HepG2 (cell line): ENCODE results near the gene MOG. TPM values are rescaled to one million over a fixed set of nuclear protein-coding genes. Genes with fewer than 3 reads are reported as not detected.

Experiments used
- AGO1 ChIP-seq: fragments of 200-400 bp; formaldehyde crosslinking; IDR thresholded peaks from 2 replicates; pipeline ENCODE4 v1.6.1; 2017; ENCODE audit warnings: mild to moderate bottlenecking, low read depth, low read length, moderate library complexity; ENCODE audit not compliant: poor library complexity, severe bottlenecking
- ARNT2 ChIP-seq: sonication (generic); formaldehyde crosslinking; IDR thresholded peaks from 2 replicates; pipeline ENCODE4 v1.8.0; 2022; ENCODE audit warnings: mild to moderate bottlenecking, low read depth, missing genetic modification reagents, moderate library complexity
- CBFB ChIP-seq: sonication (generic); formaldehyde crosslinking; IDR thresholded peaks from 2 replicates; pipeline ENCODE4 v1.4.0; 2020; ENCODE audit warnings: missing genetic modification reagents
- CHD2 ChIP-seq: IDR thresholded peaks from 2 replicates; pipeline ENCODE4 v1.6.1; 2011; ENCODE audit warnings: low read depth, low read length, improper control_type of control experiment
- CREB1 ChIP-seq, 2 experiments: fragments of 450-650 bp in 1 of 2; IDR thresholded peaks; 2 replicates each; pipeline ENCODE4 v1.6.1; 2016 to 2017; ENCODE audit warnings: control low read depth in 1 of 2, mild to moderate bottlenecking in 1 of 2, missing compliant biosample characterization in 1 of 2, missing genetic modification characterization in 1 of 2
- FOSL1 ChIP-seq: sonication (generic); formaldehyde crosslinking; IDR thresholded peaks from 2 replicates; pipeline ENCODE4 v1.9.0; 2021; ENCODE audit warnings: missing genetic modification reagents, borderline replicate concordance
- FOXA3 ChIP-seq: IDR thresholded peaks from 2 replicates; pipeline ENCODE4 v1.6.1; 2016; ENCODE audit warnings: missing genetic modification reagents, missing compliant biosample characterization
- GATA4 ChIP-seq: sonication (generic); IDR thresholded peaks from 2 replicates; pipeline ENCODE4 v1.6.1; 2016; ENCODE audit warnings: antibody characterized with exemption, low read depth, borderline replicate concordance
- HNRNPUL1 ChIP-seq: fragments of 200-400 bp; formaldehyde crosslinking; IDR thresholded peaks from 2 replicates; pipeline ENCODE4 v1.6.1; 2017; ENCODE audit warnings: low read depth, mild to moderate bottlenecking, low read length, moderate library complexity
- HOXA7 ChIP-seq: sonication (generic); formaldehyde crosslinking; IDR thresholded peaks from 2 replicates; pipeline ENCODE4 v1.8.1; 2022; ENCODE audit warnings: mild to moderate bottlenecking, missing genetic modification reagents, moderate library complexity
- IRX3 ChIP-seq: sonication (generic); formaldehyde crosslinking; IDR thresholded peaks from 2 replicates; pipeline ENCODE4 v1.8.1; 2023; ENCODE audit warnings: mild to moderate bottlenecking, low read depth, missing genetic modification reagents, borderline replicate concordance
- NONO ChIP-seq, 2 experiments: fragments of 450-650 bp in 1 of 2; sonication (generic) in 1 of 2; formaldehyde crosslinking in 1 of 2; IDR thresholded peaks in 1 of 2; conservative IDR thresholded peaks in 1 of 2; 2 replicates each; pipeline versions ENCODE4 v1.6.1 to v1.8.0; 2017 to 2022; ENCODE audit warnings: mild to moderate bottlenecking in 1 of 2, missing genetic modification reagents in 1 of 2, moderate library complexity in 1 of 2
- NR1H2 ChIP-seq: sonication (generic); formaldehyde crosslinking; IDR thresholded peaks from 2 replicates; pipeline ENCODE4 v1.8.1; 2022; ENCODE audit warnings: low read depth, missing genetic modification reagents, borderline replicate concordance
- PITX1 ChIP-seq: sonication (generic); formaldehyde crosslinking; IDR thresholded peaks from 2 replicates; pipeline ENCODE4 v1.5.1; 2020; ENCODE audit warnings: mild to moderate bottlenecking, missing genetic modification reagents
- RXRA ChIP-seq: sonication (generic); formaldehyde crosslinking; IDR thresholded peaks from 2 replicates; pipeline ENCODE4 v1.5.1; 2020; ENCODE audit warnings: missing genetic modification reagents
- RXRB ChIP-seq: IDR thresholded peaks from 2 replicates; pipeline ENCODE4 v1.6.1; 2016; ENCODE audit warnings: borderline replicate concordance, missing genetic modification reagents, missing compliant biosample characterization
- SATB2 ChIP-seq: sonication (generic); formaldehyde crosslinking; IDR thresholded peaks from 2 replicates; pipeline ENCODE4 v1.5.0; 2020; ENCODE audit warnings: missing genetic modification reagents
- SP5 ChIP-seq: IDR thresholded peaks from 2 replicates; pipeline ENCODE4 v1.6.1; 2016; ENCODE audit warnings: low read depth, borderline replicate concordance
- ZKSCAN5 ChIP-seq: sonication (generic); formaldehyde crosslinking; IDR thresholded peaks from 2 replicates; pipeline ENCODE4 v1.5.1; 2020; ENCODE audit warnings: mild to moderate bottlenecking, missing genetic modification reagents
- ZMYM2 ChIP-seq: sonication (generic); formaldehyde crosslinking; IDR thresholded peaks from 2 replicates; pipeline ENCODE4 v1.8.0; 2022; ENCODE audit warnings: mild to moderate bottlenecking, missing genetic modification reagents
- ZNF543 ChIP-seq: sonication (generic); formaldehyde crosslinking; IDR thresholded peaks from 2 replicates; pipeline ENCODE4 v1.4.0; 2020; ENCODE audit warnings: mild to moderate bottlenecking, missing genetic modification reagents
- ZNF589 ChIP-seq: sonication (generic); formaldehyde crosslinking; conservative IDR thresholded peaks from 2 replicates; pipeline ENCODE4 v1.8.0; 2022; ENCODE audit warnings: mild to moderate bottlenecking, moderate library complexity, missing genetic modification reagents
- ZNF720 ChIP-seq: sonication (generic); formaldehyde crosslinking; IDR thresholded peaks from 2 replicates; pipeline ENCODE4 v1.4.0; 2020; ENCODE audit warnings: missing genetic modification reagents
- polyA plus RNA-seq, 8 experiments: library from polyadenylated mRNA; depleted of rRNA in 3 of 8; stranded (reverse) in 7 of 8; unstranded in 1 of 8; fragments of >200 nt; fragmentation: Illumina TruSeq in 4 of 8; extraction: Trizol in 4 of 8; gene quantifications; 2 replicates each; pipeline versions ENCODE4 v1.2.1 to v1.2.3, GENCODE V29; 2011 to 2016; ENCODE audit warnings: low read depth in 4 of 8, missing spikeins in 1 of 8, mixed read lengths in 1 of 8; ENCODE audit not compliant: insufficient read depth in 1 of 8
- total RNA-seq, 5 experiments: library from RNA; depleted of rRNA; stranded (reverse); fragments of >200 nt; fragmentation: Illumina TruSeq; extraction: Trizol; gene quantifications; 2 replicates each; pipeline ENCODE4 v1.2.3, GENCODE V29; 2016; ENCODE audit warnings: low read depth in 1 of 5
- TF ChIP-seq, protein P1 (sequence below): sonication (generic); formaldehyde crosslinking; conservative IDR thresholded peaks from 2 replicates; pipeline ENCODE4 v1.8.1; 2023; ENCODE audit warnings: missing genetic modification reagents
- TF ChIP-seq, protein P2 (sequence below): sonication (generic); formaldehyde crosslinking; IDR thresholded peaks from 2 replicates; pipeline ENCODE4 v1.4.0; 2020; ENCODE audit warnings: missing genetic modification reagents, mild to moderate bottlenecking, borderline replicate concordance

Gene MOG
- total and polyA plus RNA-seq, 2 of the 13 experiments (the other 11 are each of a cell fraction or from before 2014, with no cell fraction given), result not detected

DNA sequence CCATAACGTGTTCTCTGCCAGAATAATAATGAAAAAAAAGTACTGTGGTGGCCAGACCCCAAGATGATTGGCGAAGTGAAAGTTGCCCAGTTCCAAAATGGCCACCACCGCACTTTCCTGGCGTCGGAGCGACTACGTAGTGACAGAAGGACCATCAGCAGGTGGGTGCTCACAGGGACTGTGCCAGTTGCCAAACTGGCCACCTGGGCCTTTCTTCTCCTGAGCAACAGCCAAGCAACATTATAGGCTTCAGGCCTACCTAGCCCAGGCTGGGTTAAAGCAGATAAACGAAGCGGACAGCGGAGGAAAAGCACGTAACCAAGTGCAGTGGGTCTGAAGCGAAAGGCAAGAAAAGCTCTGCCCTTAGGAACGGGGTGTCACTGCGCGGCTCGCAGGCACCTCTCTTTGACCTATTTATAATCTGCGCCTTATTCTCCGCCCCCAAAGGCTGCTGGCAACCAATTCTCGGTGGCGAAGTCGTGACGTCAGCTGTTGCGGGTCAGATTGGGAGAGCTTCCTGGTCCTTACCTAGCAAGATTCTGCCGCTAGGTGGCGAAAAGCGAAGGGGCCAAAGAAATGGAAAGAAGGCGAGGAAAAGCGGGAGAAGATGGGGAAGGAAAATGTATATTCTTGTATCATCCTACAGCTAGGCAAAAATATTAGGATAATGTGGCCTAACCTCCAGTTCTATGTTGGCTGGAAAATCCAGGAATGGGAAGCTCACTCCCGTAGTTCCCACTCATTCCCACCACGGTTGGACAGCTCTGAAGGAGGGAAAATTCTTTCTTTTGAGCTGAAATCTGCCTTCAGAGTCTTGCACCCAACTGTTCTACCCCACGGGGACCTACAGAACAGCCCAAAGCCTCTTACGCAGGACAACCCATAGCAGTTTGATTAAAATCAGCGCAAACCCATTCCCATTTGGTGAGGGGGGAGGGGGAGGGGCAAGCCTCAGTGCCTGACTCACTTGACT is 6.9 kb upstream of the MOG start (continued):
- TF ChIP-seq IRX3 (CRISPR knock-in tag) (0 out of 2 replicates have a peak, but pooled peaks have one; percentile 40), PITX1 (CRISPR knock-in tag) (no peak), FOSL1 (CRISPR knock-in tag) (no peak), GATA4 (no peak), ARNT2 (CRISPR knock-in tag) (no peak), RXRA (CRISPR knock-in tag) (0 out of 2 replicates have a peak, but pooled peaks have one; percentile 33), HNRNPUL1 (no peak), RXRB (CRISPR knock-in tag) (no peak), ZNF543 (CRISPR knock-in tag) (no peak), ZKSCAN5 (no peak), SATB2 (CRISPR knock-in tag) (no peak), AGO1 (no peak), NR1H2 (CRISPR knock-in tag) (no peak), CREB1 (IDR thresholded peaks at IDR 0.05) (peak; percentile 99), CREB1 (CRISPR knock-in tag; IDR thresholded peaks at IDR 0.05) (peak; percentile 99), CHD2 (no peak), ZNF720 (CRISPR knock-in tag) (no peak), NONO (IDR thresholded peaks at IDR 0.05) (no peak), NONO (CRISPR knock-in tag; conservative IDR thresholded peaks at IDR 0.05) (no peak), SP5 (no peak), FOXA3 (CRISPR knock-in tag) (no peak; the same call in 1 of the 2 replicates), HOXA7 (CRISPR knock-in tag) (no peak), ZMYM2 (CRISPR knock-in tag) (no peak), ZNF589 (CRISPR knock-in tag) (no peak), CBFB (no peak)
- TF ChIP-seq, protein P1, sequence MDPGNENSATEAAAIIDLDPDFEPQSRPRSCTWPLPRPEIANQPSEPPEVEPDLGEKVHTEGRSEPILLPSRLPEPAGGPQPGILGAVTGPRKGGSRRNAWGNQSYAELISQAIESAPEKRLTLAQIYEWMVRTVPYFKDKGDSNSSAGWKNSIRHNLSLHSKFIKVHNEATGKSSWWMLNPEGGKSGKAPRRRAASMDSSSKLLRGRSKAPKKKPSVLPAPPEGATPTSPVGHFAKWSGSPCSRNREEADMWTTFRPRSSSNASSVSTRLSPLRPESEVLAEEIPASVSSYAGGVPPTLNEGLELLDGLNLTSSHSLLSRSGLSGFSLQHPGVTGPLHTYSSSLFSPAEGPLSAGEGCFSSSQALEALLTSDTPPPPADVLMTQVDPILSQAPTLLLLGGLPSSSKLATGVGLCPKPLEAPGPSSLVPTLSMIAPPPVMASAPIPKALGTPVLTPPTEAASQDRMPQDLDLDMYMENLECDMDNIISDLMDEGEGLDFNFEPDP (CRISPR knock-in tag), result no peak
- TF ChIP-seq, protein P2, sequence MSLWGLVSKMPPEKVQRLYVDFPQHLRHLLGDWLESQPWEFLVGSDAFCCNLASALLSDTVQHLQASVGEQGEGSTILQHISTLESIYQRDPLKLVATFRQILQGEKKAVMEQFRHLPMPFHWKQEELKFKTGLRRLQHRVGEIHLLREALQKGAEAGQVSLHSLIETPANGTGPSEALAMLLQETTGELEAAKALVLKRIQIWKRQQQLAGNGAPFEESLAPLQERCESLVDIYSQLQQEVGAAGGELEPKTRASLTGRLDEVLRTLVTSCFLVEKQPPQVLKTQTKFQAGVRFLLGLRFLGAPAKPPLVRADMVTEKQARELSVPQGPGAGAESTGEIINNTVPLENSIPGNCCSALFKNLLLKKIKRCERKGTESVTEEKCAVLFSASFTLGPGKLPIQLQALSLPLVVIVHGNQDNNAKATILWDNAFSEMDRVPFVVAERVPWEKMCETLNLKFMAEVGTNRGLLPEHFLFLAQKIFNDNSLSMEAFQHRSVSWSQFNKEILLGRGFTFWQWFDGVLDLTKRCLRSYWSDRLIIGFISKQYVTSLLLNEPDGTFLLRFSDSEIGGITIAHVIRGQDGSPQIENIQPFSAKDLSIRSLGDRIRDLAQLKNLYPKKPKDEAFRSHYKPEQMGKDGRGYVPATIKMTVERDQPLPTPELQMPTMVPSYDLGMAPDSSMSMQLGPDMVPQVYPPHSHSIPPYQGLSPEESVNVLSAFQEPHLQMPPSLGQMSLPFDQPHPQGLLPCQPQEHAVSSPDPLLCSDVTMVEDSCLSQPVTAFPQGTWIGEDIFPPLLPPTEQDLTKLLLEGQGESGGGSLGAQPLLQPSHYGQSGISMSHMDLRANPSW (CRISPR knock-in tag), result no peak
